Esophagus squamous epithelium (tissue), 5 donors: ENCODE data around the gene ASXL1. TPM values are rescaled to one million over a fixed set of nuclear protein-coding genes. Genes with fewer than 3 reads are reported as not detected.
A peak's percentile ranks its signal among the peaks of the same experiment; 100 is the strongest.
"Not testable (repeated sequence)": the region's sequence is repeated elsewhere in the genome, so short reads cannot be mapped to it uniquely, and the experiment has no call there.

ENCODE experiments used
- DNase-seq: peaks from one replicate; lab custom pipeline; 2025; lab: John Stamatoyannopoulos, UW
- H3K27ac ChIP-seq, 4 donors: fragments of 200-600 bp; sonication (generic); one replicate each; pipeline ENCODE4 v1.5.1; 2016 to 2019; ENCODE audit warnings: mild to moderate bottlenecking in 1 of 4
- H3K27me3 ChIP-seq, 4 donors: fragments of 200-600 bp; sonication (generic); 1 replicate in 3 of 4; 2 replicates in 1 of 4; pipeline versions ENCODE4 v1.5.1 to v1.6.0; 2017 to 2021; ENCODE audit warnings: antibody characterized with exemption in 1 of 4
- H3K36me3 ChIP-seq, 3 donors: fragments of 200-600 bp; sonication (generic); one replicate each; pipeline ENCODE4 v1.5.1; 2016 to 2019
- H3K4me1 ChIP-seq, 3 donors: fragments of 200-600 bp; sonication (generic); one replicate each; pipeline ENCODE4 v1.5.1; 2017 to 2019
- H3K4me3 ChIP-seq, 4 donors: fragments of 200-600 bp; sonication (generic); 1 replicate in 3 of 4; 2 replicates in 1 of 4; pipeline ENCODE4 v1.5.1; 2016 to 2019; ENCODE audit warnings: mild to moderate bottlenecking in 2 of 4, moderate library complexity in 1 of 4
- H3K9me3 ChIP-seq, 3 donors: fragments of 200-600 bp; sonication (generic); one replicate each; pipeline ENCODE4 v1.5.1; 2016 to 2019
- CTCF ChIP-seq, 6 experiments: fragments of 450-650 bp in 4 of 6; fragments of 200-600 bp in 2 of 6; sonication (generic) in 2 of 6; IDR thresholded peaks; one replicate each; pipeline ENCODE4 v1.5.1; 2016 to 2019; ENCODE audit warnings: antibody characterized with exemption in 6 of 6, mild to moderate bottlenecking in 4 of 6, moderate library complexity in 4 of 6
- POLR2A ChIP-seq, 4 donors: fragments of 450-650 bp; IDR thresholded peaks; one replicate each; pipeline ENCODE4 v1.6.1; 2017; ENCODE audit warnings: antibody characterized with exemption in 4 of 4, mild to moderate bottlenecking in 4 of 4, moderate library complexity in 3 of 4
- WGBS, 2 donors: methylation state at CpG; one replicate each; pipeline ENCODE4 v1.1.5; 2018; 5-methylcytosine and 5-hydroxymethylcytosine counted together
- intact Hi-C: fragments of 100-400 bp; cut with DNase I; formaldehyde crosslinking; loops from one replicate; pipeline ENCODE4 v1.15.0; 2022
- total RNA-seq, 4 donors: library from RNA; depleted of rRNA; stranded (reverse); fragments of >200 nt; gene quantifications; one replicate each; pipeline ENCODE4 v1.1.0, GENCODE V29; 2016
- donor health status: DM: yes; HTN: yes; CAD: no.

The ASXL1 gene
- total RNA-seq, 4 donors from 2014 or later, result 14.3 to 49.2 (median 22.1) TPM

GRCh38 chr20:32380745-32381144 lies 22.6 kb downstream of the ASXL1 start:
- Histone ChIP-seq H3K4me1 (peaks cover 0 to 16% (median 8%) of the 10 kb centered on the region in 3 donors), H3K27ac (no peak overlapping the region), H3K4me3 (no peak overlapping the region), H3K27me3 (no peaks in the 10 kb centered on the region), H3K36me3 (peaks cover 0 to 43% (median 0%) of the 10 kb centered on the region in 3 donors), H3K9me3 (no peaks in the 10 kb centered on the region)
- 82 to 84% methylated on average over 3 of the region's 3 CpGs for WGBS, 2 donors
- intact Hi-C loops, result no loop called here
- TF ChIP-seq POLR2A (IDR thresholded peaks at IDR 0.05) (no peak), CTCF (IDR thresholded peaks at IDR 0.05) (no peak)
- DNase-seq, result no peak

- no peak for TF ChIP-seq CTCF (IDR thresholded peaks at IDR 0.05)
- TF ChIP-seq POLR2A (IDR thresholded peaks at IDR 0.05), result no peak
- Histone ChIP-seq H3K36me3 (peaks cover 0 to 32% (median 0%) of the 10 kb centered on the region in 3 donors), H3K27me3 (no peaks in the 10 kb centered on the region), H3K4me3 (no peak overlapping the region), H3K27ac (no peak overlapping the region), H3K4me1 (peaks cover 0 to 30% (median 15%) of the 10 kb centered on the region in 3 donors), H3K9me3 (no peaks in the 10 kb centered on the region)
- no peak for DNase-seq
- intact Hi-C loops, result no loop called here
- 76 to 82% methylated on average over 11 of the region's 11 CpGs for WGBS, 2 donors
Measured at GRCh38 chr20:32382102-32382950, 24.2 kb downstream of the ASXL1 start.

GRCh38 chr20:32383441-32383840 lies 25.3 kb downstream of the ASXL1 start:
- H3K4me3 ChIP-seq, H3K27ac ChIP-seq, H3K27me3 ChIP-seq, H3K9me3 ChIP-seq, intact Hi-C loops, DNase-seq: not testable (repeated sequence)
- Histone ChIP-seq H3K4me1 (peaks cover 0 to 32% (median 15%) of the 10 kb centered on the region in 3 donors), H3K36me3 (peaks cover 0 to 27% (median 0%) of the 10 kb centered on the region in 3 donors)
- 96% methylated on average over 9 of the region's 9 CpGs for WGBS, 2 donors

- Histone ChIP-seq H3K27ac (peak overlapping the region in 2 of 4 donors; percentile 31 to 46), H3K27me3 (no peaks in the 10 kb centered on the region), H3K4me3 (peak overlapping the region in 1 of 4 donors; percentile 27), H3K4me1 (peaks cover 0 to 32% (median 15%) of the 10 kb centered on the region in 3 donors), H3K9me3 (no peaks in the 10 kb centered on the region), H3K36me3 (peaks cover 0 to 11% (median 0%) of the 10 kb centered on the region in 3 donors)
- intact Hi-C loops, result no loop called here
- TF ChIP-seq CTCF (IDR thresholded peaks at IDR 0.05) (no peak), POLR2A (IDR thresholded peaks at IDR 0.05) (no peak)
- DNase-seq, result no peak
- 44 to 73% methylated on average over 3 of the region's 3 CpGs for WGBS, 2 donors
Measured at GRCh38 chr20:32385541-32385940, 27.4 kb downstream of the ASXL1 start.

GRCh38 chr20:32386091-32386490 lies 28.0 kb downstream of the ASXL1 start:
- H3K4me3 ChIP-seq, result no peak overlapping the region
- intact Hi-C loops, result no loop called here
- TF ChIP-seq POLR2A (IDR thresholded peaks at IDR 0.05) (no peak), CTCF (IDR thresholded peaks at IDR 0.05) (no peak)

More at GRCh38 chr20:32386091-32386490, 28.0 kb downstream of the ASXL1 start:
- peaks cover 0 to 32% (median 15%) of the 10 kb centered on the region in 3 donors for H3K4me1 ChIP-seq
- no peaks in the 10 kb centered on the region for H3K27me3 ChIP-seq
- 59 to 76% methylated on average over 1 of the region's 1 CpG for WGBS, 2 donors
- H3K36me3 ChIP-seq, result peaks cover 0 to 11% (median 0%) of the 10 kb centered on the region in 3 donors
- H3K27ac ChIP-seq, result peak overlapping the region in 2 of 4 donors; percentile 31 to 46
- H3K9me3 ChIP-seq, result no peaks in the 10 kb centered on the region
- DNase-seq, result no peak
